Activated naive CD8-positive, alpha-beta T cell treated with anti-CD3 and anti-CD28 coated beads, Interleukin-2, amount 10 ng/mL, durations not matched to agents 7 days and 5 days (primary cell): ENCODE data around the gene LRBA. TPM values are rescaled to one million over a fixed set of nuclear protein-coding genes. Genes with fewer than 3 reads are reported as not detected.
"Not testable (repeated sequence)": the region's sequence is repeated elsewhere in the genome, so short reads cannot be mapped to it uniquely, and the experiment has no call there.

Experiments used
- ATAC-seq: fragments of 150-1000 bp; cut with Tn5 transposase; one replicate; pipeline ENCODE4 v1.10.0; 2021; ENCODE audit warnings: low read depth, moderate library complexity
- POLR2A ChIA-PET: fragments of 350-600 bp; sonication (Branson Sonifier 250); formaldehyde crosslinking; loops from one replicate; lab custom pipeline; 2021; ENCODE audit warnings: antibody characterized with exemption; lab: Charles Lee
- DNase-seq: peaks from one replicate; pipeline ENCODE4 v3.0.0; 2021
- H3K27ac Mint-ChIP-seq: one replicate; pipeline ENCODE4 v1.8.0; 2022; ENCODE audit warnings: mild to moderate bottlenecking, mixed read lengths
- H3K27me3 Mint-ChIP-seq: one replicate; pipeline ENCODE4 v1.8.0; 2022; ENCODE audit warnings: mild to moderate bottlenecking, moderate library complexity, mixed read lengths
- H3K36me3 Mint-ChIP-seq: one replicate; pipeline ENCODE4 v1.8.0; 2021; ENCODE audit warnings: mild to moderate bottlenecking, mixed read lengths
- H3K4me1 Mint-ChIP-seq: one replicate; pipeline ENCODE4 v1.8.0; 2021; ENCODE audit warnings: mixed read lengths
- H3K4me3 Mint-ChIP-seq: one replicate; pipeline ENCODE4 v1.8.0; 2022; ENCODE audit warnings: mild to moderate bottlenecking, moderate library complexity, mixed read lengths
- H3K9me3 Mint-ChIP-seq: one replicate; pipeline ENCODE4 v1.8.0; 2021; ENCODE audit warnings: mixed read lengths
- total RNA-seq, 2 experiments: library from RNA; stranded (reverse); gene quantifications; one replicate each; pipeline ENCODE4 v1.2.3, GENCODE V29; 2021

Gene LRBA
- total RNA-seq, 2 experiments from 2014 or later = 47.9 to 50.6 TPM

GRCh38 chr4:150982557-150983233, 32.4 kb downstream of the LRBA start:
- ATAC-seq = no peak
- POLR2A ChIA-PET = no interaction called here
- Mint-ChIP-seq H3K27me3 (no peaks in the 10 kb centered on the region), H3K4me1 (peaks cover 15% of the 10 kb centered on the region), H3K36me3 (peaks cover 23% of the 10 kb centered on the region), H3K27ac (no peak overlapping the region), H3K4me3 (no peak overlapping the region), H3K9me3 (peaks cover 5% of the 10 kb centered on the region)
- no peak for DNase-seq

DNA sequence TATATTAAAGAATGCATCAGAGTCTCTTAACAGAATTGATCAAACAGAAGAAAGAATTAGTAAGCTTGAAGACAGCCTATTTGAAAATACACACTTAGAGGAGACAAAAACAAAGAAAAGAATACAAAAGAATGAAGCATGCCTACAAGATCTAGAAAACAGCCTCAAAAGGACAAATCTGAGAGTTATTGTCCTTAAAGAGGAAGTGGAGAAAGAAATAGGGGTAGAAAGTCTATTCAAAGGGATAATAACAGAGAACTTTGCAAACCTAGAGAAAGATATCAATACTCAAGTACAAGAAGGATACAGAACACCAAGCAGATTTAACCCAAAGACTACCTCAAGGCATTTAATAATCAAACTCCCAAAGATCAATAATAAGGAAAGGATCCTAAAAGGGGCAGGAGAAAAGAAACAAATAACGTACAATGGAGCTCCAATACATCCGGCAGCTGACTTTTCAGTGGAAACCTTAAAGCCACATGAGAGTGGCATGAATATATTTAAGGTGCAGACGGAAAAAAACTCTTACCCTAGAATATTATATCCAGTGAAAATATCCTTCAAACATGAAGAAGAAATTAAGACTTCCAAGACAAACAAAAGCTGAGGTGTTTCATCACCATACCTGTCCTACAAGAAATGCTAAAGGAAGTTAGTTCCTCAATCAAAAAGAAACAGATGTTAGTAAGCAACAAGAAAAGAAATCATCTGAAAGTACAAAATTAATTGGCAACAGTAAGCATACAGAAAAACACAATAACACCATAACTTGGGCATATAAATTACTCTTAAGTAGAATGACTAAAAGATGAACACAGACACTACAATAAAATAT, 36.1 kb downstream of the LRBA start:
- Mint-ChIP-seq H3K9me3 (peaks cover 5% of the 10 kb centered on the region), H3K4me3 (no peak overlapping the region), H3K36me3 (peaks cover 20% of the 10 kb centered on the region), H3K27ac (peak overlapping the region; percentile 0), H3K27me3 (no peaks in the 10 kb centered on the region), H3K4me1 (peaks cover 16% of the 10 kb centered on the region)
- POLR2A ChIA-PET = no interaction called here
- ATAC-seq = no peak
- DNase-seq = no peak

DNA sequence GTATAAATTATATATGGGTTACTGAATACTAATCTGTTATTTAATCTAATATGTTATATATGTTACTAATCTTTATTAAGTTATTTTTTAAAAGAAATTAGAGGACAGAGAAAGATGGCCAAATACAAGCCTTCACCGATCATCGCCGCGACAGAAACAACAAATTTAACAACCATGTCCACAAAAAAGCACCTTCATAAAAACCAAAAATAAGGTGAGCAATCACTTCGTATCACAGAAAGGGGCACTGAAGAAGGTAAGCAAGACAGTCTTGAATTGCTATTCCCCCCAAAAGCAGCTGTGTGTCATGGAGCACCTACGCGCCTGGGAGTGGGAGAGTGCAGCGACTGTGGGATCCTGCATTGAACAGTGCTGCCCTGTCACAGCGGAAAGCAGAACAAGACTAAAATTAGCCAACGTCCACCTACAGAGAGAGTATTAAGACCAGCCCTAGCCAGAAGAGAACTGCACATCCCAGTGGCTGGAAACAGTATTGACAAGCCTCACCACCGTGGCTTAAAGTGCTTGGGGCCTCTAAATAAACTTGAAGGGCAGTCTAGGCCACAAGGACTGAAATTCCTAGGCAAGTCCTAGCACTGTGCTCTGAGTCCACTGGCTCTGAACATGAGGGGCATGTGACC, 38.5 kb downstream of the LRBA start:
- ATAC-seq (no peak), DNase-seq (no peak)
- H3K4me1 Mint-ChIP-seq = peaks cover 19% of the 10 kb centered on the region
- no peaks in the 10 kb centered on the region for H3K27me3 Mint-ChIP-seq
- H3K36me3 Mint-ChIP-seq = peaks cover 20% of the 10 kb centered on the region
- POLR2A ChIA-PET = no interaction called here
- peaks cover 5% of the 10 kb centered on the region for H3K9me3 Mint-ChIP-seq
- no peak overlapping the region for H3K4me3 Mint-ChIP-seq
- H3K27ac Mint-ChIP-seq = no peak overlapping the region

GRCh38 chr4:150974750-150975149, 40.3 kb downstream of the LRBA start:
- Mint-ChIP-seq H3K4me1 (peaks cover 22% of the 10 kb centered on the region), H3K36me3 (peaks cover 10% of the 10 kb centered on the region), H3K4me3 (no peak overlapping the region), H3K9me3 (peaks cover 5% of the 10 kb centered on the region), H3K27ac (no peak overlapping the region), H3K27me3 (no peaks in the 10 kb centered on the region)
- no peak for ATAC-seq
- POLR2A ChIA-PET = no interaction called here
- no peak for DNase-seq

GRCh38 chr4:150974252-150974640, 40.8 kb downstream of the LRBA start:
- Mint-ChIP-seq H3K9me3 (peaks cover 5% of the 10 kb centered on the region), H3K27me3 (no peaks in the 10 kb centered on the region), H3K4me3 (no peak overlapping the region), H3K27ac (no peak overlapping the region), H3K4me1 (peaks cover 24% of the 10 kb centered on the region), H3K36me3 (peaks cover 9% of the 10 kb centered on the region)
- ATAC-seq (no peak), DNase-seq (no peak)
- POLR2A ChIA-PET = no interaction called here

DNA sequence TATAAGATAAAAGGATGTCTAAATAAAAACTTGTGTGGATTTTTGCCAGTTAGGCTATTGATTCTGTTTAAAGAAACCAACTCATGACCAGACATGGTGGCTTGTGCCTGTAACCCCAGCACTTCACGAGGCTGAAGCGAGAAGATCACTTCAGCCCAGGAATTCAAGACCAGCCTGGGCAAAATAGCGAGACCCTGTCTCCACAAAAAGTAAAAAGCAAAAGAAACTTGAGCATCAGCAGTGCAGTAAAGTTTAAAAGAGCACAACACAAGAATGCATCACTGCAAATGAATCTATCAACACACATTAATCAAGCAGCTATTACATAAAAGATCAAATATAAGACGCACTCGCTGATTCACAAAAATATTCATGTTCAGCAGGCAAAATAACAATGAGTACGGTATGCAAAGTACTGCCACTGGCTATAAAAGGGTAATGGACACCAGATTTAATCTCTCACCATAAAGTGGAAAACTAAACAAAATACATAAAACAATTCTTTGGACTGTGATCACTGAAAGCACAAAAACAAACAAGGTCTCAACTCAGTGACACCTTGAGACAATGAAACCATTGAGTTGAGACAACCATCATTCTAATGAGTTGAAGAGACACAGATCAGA, 41.3 kb downstream of the LRBA start:
- H3K27ac Mint-ChIP-seq = no peak overlapping the region
- POLR2A ChIA-PET = no interaction called here
- H3K4me3 Mint-ChIP-seq = no peak overlapping the region
- H3K36me3 Mint-ChIP-seq = peaks cover 4% of the 10 kb centered on the region
- H3K9me3 Mint-ChIP-seq = peaks cover 2% of the 10 kb centered on the region
- DNase-seq = no peak
- H3K4me1 Mint-ChIP-seq = peaks cover 21% of the 10 kb centered on the region
- H3K27me3 Mint-ChIP-seq = no peaks in the 10 kb centered on the region
- no peak for ATAC-seq

DNA sequence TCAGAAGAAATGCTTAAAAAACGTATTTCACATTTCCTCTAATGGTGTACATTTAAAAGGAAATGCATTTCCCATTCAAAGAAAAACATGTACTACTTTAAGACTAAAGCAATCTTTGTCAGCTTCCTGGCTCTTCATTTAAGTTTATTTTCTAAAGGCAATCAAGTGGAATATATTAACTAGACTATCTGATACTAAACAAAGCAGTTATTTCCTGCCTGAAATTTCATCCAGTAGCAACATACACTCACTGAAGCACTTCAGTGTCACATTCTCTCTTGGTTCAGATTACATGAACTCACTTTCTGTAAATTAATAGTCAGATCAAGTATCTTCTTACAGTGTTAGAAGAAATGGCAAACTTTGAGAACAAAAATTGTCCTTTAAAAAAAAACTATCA, 42.5 kb downstream of the LRBA start:
- H3K36me3 Mint-ChIP-seq = peaks cover 1% of the 10 kb centered on the region
- no peaks in the 10 kb centered on the region for H3K9me3 Mint-ChIP-seq
- POLR2A ChIA-PET = no interaction called here
- DNase-seq (no peak), ATAC-seq (no peak)
- no peak overlapping the region for H3K27ac Mint-ChIP-seq
- peak overlapping the region; percentile 40 for H3K4me3 Mint-ChIP-seq
- H3K4me1 Mint-ChIP-seq = peaks cover 21% of the 10 kb centered on the region
- H3K27me3 Mint-ChIP-seq = no peaks in the 10 kb centered on the region

GRCh38 chr4:150971901-150972300, 43.2 kb downstream of the LRBA start:
- ATAC-seq (no peak), DNase-seq (no peak)
- peaks cover 3% of the 10 kb centered on the region for H3K36me3 Mint-ChIP-seq
- H3K4me3 Mint-ChIP-seq = no peak overlapping the region
- H3K27me3 Mint-ChIP-seq = no peaks in the 10 kb centered on the region
- POLR2A ChIA-PET = no interaction called here
- peaks cover 21% of the 10 kb centered on the region for H3K4me1 Mint-ChIP-seq
- H3K9me3 Mint-ChIP-seq = no peaks in the 10 kb centered on the region
- H3K27ac Mint-ChIP-seq = no peak overlapping the region

GRCh38 chr4:150970685-150971151, 44.4 kb downstream of the LRBA start:
- peaks cover 21% of the 10 kb centered on the region for H3K4me1 Mint-ChIP-seq
- peaks cover 6% of the 10 kb centered on the region for H3K36me3 Mint-ChIP-seq
- POLR2A ChIA-PET = no interaction called here
- no peak overlapping the region for H3K4me3 Mint-ChIP-seq
- DNase-seq (no peak), ATAC-seq (no peak)
- no peaks in the 10 kb centered on the region for H3K27me3 Mint-ChIP-seq
- H3K27ac Mint-ChIP-seq = no peak overlapping the region
- H3K9me3 Mint-ChIP-seq = peaks cover 1% of the 10 kb centered on the region

GRCh38 chr4:150964754-150965153, 50.3 kb downstream of the LRBA start:
- ATAC-seq (no peak), DNase-seq (no peak)
- H3K4me3 Mint-ChIP-seq = no peak overlapping the region
- H3K36me3 Mint-ChIP-seq = peaks cover 9% of the 10 kb centered on the region
- H3K27ac Mint-ChIP-seq = no peak overlapping the region
- peaks cover 3% of the 10 kb centered on the region for H3K4me1 Mint-ChIP-seq
- H3K27me3 Mint-ChIP-seq = no peaks in the 10 kb centered on the region
- POLR2A ChIA-PET = no interaction called here
- H3K9me3 Mint-ChIP-seq = peaks cover 2% of the 10 kb centered on the region

- H3K27me3 Mint-ChIP-seq, ATAC-seq, POLR2A ChIA-PET, H3K9me3 Mint-ChIP-seq, H3K27ac Mint-ChIP-seq, H3K4me1 Mint-ChIP-seq, DNase-seq, H3K4me3 Mint-ChIP-seq: not testable (repeated sequence)
- peaks cover 15% of the 10 kb centered on the region for H3K36me3 Mint-ChIP-seq
These were observed 51.3 kb downstream of the LRBA start for GRCh38 chr4:150963602-150964345.

- H3K4me1 Mint-ChIP-seq = no peaks in the 10 kb centered on the region
- DNase-seq = no peak
- no peak for ATAC-seq
- POLR2A ChIA-PET = no interaction called here
- H3K4me3 Mint-ChIP-seq = no peak overlapping the region
- H3K27ac Mint-ChIP-seq = no peak overlapping the region
- H3K36me3 Mint-ChIP-seq = peaks cover 29% of the 10 kb centered on the region
- no peaks in the 10 kb centered on the region for H3K27me3 Mint-ChIP-seq
- H3K9me3 Mint-ChIP-seq = peaks cover 14% of the 10 kb centered on the region
These were observed 52.8 kb downstream of the LRBA start for GRCh38 chr4:150962245-150962644.

DNA sequence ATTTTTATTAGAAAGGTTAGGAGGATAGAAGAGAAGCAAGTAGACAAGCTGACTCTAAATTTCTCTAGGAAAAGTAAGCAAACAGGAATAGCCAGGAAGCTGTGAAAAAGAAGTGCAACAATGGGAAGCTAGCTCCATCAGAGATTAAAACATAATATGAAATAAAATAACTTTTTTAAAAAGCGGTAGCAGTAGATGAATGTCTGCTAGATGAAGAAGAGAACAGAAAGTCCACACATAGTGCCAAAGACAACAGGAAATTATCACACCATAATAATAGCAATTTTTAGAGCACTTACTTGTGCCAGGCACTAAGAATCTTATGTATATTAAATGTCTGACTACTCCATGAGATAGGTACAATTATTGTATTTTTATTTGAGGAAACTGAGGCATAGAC, 53.5 kb downstream of the LRBA start:
- POLR2A ChIA-PET = no interaction called here
- no peaks in the 10 kb centered on the region for H3K4me1 Mint-ChIP-seq
- no peaks in the 10 kb centered on the region for H3K27me3 Mint-ChIP-seq
- no peak for DNase-seq
- H3K9me3 Mint-ChIP-seq = peaks cover 19% of the 10 kb centered on the region
- no peak overlapping the region for H3K27ac Mint-ChIP-seq
- H3K36me3 Mint-ChIP-seq = peaks cover 34% of the 10 kb centered on the region
- H3K4me3 Mint-ChIP-seq = no peak overlapping the region
- no peak for ATAC-seq
